HG02623 (cell line): Measurements from ENCODE around the gene COX7B2.

Experiments
- ATAC-seq: cut with Tn5 transposase; IDR thresholded peaks from one replicate; pipeline ENCODE4 v1.9.1; 2021; ENCODE audit warnings: moderate library complexity; ENCODE audit not compliant: unreplicated experiment

Gene COX7B2

GRCh38 chr4:46730075-46730474 lies 179.0 kb downstream of the COX7B2 start:
- no peak for ATAC-seq

GRCh38 chr4:46720055-46720454 lies 189.0 kb downstream of the COX7B2 start:
- ATAC-seq = no peak

DNA sequence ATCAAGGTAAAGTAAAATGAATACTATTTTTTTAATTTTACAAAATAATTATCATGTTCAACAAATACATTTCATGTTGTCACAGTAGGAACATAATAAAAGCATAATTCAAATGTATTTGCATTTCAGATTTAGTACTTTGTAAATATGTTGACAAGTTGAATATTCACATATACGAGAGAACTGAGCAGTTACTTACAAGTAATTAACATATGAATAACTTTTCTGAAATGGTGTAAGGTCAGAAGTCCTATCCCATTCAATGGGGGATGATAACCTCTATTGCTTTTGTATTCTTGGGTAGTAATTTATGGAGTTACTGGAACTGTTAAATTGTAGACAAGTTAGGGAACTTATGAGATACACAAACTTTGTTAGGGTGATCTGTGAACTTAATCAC lies 191.1 kb downstream of the COX7B2 start:
- ATAC-seq = no peak

DNA sequence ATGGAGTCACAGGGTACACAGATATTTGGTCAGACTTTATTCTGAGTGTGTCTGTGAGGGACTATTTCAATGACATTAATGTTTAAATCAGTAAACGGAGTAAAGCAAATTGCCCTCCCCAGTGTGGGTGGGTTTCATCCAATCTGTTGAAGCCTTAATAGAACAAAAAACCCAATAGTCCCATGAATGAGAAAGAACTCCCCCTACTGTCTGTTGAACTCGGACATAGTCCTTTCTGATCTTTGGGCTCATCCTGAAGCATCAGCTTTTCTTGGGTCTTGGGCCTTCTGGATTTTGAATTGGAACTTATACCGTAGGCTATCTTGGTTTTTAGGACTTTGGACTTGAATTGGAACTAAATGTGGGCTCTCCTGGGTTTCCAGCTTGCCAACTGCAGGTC lies 193.6 kb downstream of the COX7B2 start:
- ATAC-seq = no peak

DNA sequence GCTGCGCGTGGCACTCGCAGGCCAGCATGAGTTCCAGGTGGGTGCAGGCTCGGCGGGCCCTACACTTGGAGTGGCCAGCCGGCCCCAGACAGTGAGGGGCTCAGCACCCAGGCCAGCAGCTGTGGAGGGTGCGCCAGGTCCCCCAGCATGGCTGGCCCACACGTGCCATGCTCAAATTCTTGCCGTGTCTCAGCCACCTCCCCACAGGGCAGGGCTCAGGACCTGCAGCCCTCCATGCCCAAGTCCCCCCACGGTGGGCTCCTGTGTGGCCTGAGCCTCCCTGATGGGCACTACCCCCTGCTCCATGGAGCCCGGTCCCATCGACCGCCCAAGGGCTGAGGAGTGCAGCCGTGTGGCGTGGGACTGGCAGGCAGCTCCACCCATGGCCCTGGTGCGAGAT lies 210.2 kb downstream of the COX7B2 start:
- no peak for ATAC-seq
